Measurements from ENCODE around the gene ATP2A3.

- TF ChIP-seq CTCF (IDR thresholded peaks at IDR 0.05) (no peak), POLR2A (IDR thresholded peaks at IDR 0.05) (no peak)
These were observed 36.5 kb downstream of the ATP2A3 start for GRCh38 chr17:3927628-3928340.

Data from heart left ventricle (tissue), 13 donors.